Psoas muscle (tissue), 8 donors: ENCODE results near the gene TNFAIP2. TPM values are rescaled to one million over a fixed set of nuclear protein-coding genes. Genes with fewer than 3 reads are reported as not detected.

Source experiments
- ATAC-seq, 4 donors: fragments of 200-7000 bp; cut with Tn5 transposase; one replicate each; pipeline ENCODE4 v1.9.1; 2020; ENCODE audit warnings: moderate library complexity in 3 of 4, mild to moderate bottlenecking in 2 of 4
- DNase-seq, 2 donors: peaks; one replicate each; pipeline ENCODE4 v3.0.0-alpha.2; 2020
- H3K27ac ChIP-seq: fragments of 200-600 bp; one replicate; pipeline ENCODE4 v1.8.0; 2022
- H3K27me3 ChIP-seq, 3 donors: fragments of 200-600 bp in 1 of 3; one replicate each; pipeline versions ENCODE4 v1.6.1 to v1.8.0; 2013 to 2022; ENCODE audit warnings: low read length in 2 of 3, mild to moderate bottlenecking in 2 of 3, moderate library complexity in 1 of 3; ENCODE audit not compliant: insufficient read depth in 3 of 3
- H3K36me3 ChIP-seq, 2 donors: fragments of 200-600 bp in 1 of 2; one replicate each; pipeline versions ENCODE4 v1.6.1 to v1.8.0; 2013 to 2022; ENCODE audit warnings: low read depth in 1 of 2, mild to moderate bottlenecking in 1 of 2, moderate library complexity in 1 of 2; ENCODE audit not compliant: insufficient read depth in 1 of 2
- H3K4me1 ChIP-seq: fragments of 200-600 bp; one replicate; pipeline ENCODE4 v1.8.0; 2022
- H3K4me3 ChIP-seq: fragments of 200-600 bp; one replicate; pipeline ENCODE4 v1.8.0; 2022; ENCODE audit warnings: mild to moderate bottlenecking
- H3K9me3 ChIP-seq: fragments of 200-600 bp; one replicate; pipeline ENCODE4 v1.8.0; 2022
- whole genome bisulfite sequencing, 3 donors: extraction: QIAGEN DNeasy Blood & Tissue Kit; methylation state at CpG; one replicate each; pipeline versions ENCODE4 v1.1.6 to v1.1.7; 2013; 5-methylcytosine and 5-hydroxymethylcytosine counted together
- intact Hi-C, 2 donors: fragments of 100-400 bp; cut with DNase I; formaldehyde crosslinking; loops; one replicate each; pipeline versions ENCODE4 v1.11.0 to v1.14.2; 2022
- polyA plus RNA-seq, 3 donors: library from polyadenylated mRNA; stranded (reverse); fragments of 200-250 nt; gene quantifications; one replicate each; pipeline ENCODE4 v1.2.3, GENCODE V29; 2013
- total RNA-seq, 4 donors: library from RNA; stranded (reverse); fragmentation: NEBNext Ultra II Directional in 2 of 4; extraction: Animal tissue kit (Norgen Biotek cat#: 25700) in 2 of 4; gene quantifications; one replicate each; pipeline versions ENCODE4 v1.2.1 to v1.2.4, GENCODE V29; 2021 to 2023
- TF ChIP-seq, protein P1 (sequence below): fragments of 200-600 bp; IDR thresholded peaks from one replicate; pipeline ENCODE4 v1.8.0; 2022; ENCODE audit warnings: antibody characterized with exemption
- donor health status: healthy with polysubstance abuse.
- donor health status: DM: no; HTN: no; CAD: no; lungs with moderate emphysema.
- donor health status: Bipolar disorder and iron deficiency.
- donor health status: healthy.
- donor health status: DM: yes; HTN: yes; CAD: no.
- donor health status: DM: no; HTN: no; CAD: no.
- donor health status: DM: no; HTN: no; CAD: no.
- donor health status: DM: yes; HTN: yes; CAD: no.

Gene TNFAIP2
- total and polyA plus RNA-seq, 7 donors = 25.7 to 146 (median 39.9) TPM

DNA sequence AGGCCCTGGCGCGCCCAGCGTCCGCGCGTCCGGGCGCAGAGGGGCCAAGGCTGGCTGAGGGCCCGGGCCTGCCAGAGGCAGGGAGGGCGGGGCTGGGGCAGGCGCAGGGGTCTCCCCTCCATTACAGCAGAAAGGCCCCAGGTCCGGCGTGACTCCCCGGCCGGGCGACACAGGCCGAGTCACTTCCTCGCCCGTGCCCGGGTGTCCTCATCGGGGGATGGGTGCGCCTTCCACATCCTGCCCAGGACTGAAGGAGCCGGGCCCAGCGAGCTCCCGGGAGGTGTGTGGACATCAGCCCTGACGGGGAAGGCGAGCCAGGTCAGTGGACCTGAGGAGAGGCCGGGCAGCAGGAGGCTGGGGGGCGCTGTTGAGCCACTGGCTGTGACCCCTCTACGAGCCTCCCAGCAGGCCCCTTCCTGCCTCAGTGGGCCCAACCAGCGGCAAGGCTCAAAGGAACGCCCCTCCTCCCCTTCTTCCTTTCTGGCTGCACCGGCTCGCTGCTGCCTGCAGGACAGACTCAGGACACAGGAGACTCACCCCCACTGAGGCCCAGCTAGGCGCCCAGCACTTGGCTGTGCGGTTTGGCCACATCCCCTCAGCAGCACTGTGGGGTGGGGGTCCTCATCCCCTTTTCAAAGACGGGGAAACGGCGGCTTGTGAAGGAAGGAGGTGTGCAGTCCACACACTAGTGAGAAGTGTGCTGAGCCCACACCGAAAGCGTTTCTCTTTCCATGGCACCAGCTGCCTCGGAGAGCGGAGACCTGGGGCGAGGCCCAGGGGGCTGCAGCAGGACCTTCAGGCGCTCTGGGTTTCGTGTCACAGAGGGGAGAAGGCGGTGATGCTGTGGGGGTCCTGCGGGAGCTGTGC is 606 bp downstream of the TNFAIP2 start:
- ATAC-seq = peak; percentile 34 to 57 (median 50)
- peak; percentile 72 to 85 for DNase-seq
- Histone ChIP-seq H3K4me3 (peak overlapping the region; percentile 79), H3K9me3 (no peaks in the 10 kb centered on the region), H3K27ac (peak overlapping the region; percentile 91), H3K36me3 (peaks cover 0 to 7% of the 10 kb centered on the region in 2 donors), H3K27me3 (no peaks in the 10 kb centered on the region), H3K4me1 (peaks cover 55% of the 10 kb centered on the region)
- intact Hi-C loops = no loop called here
- 15 to 33% (median 15%) methylated on average over 35 to 48 of the region's 48 CpGs for WGBS, 3 donors
- TF ChIP-seq, protein P1, sequence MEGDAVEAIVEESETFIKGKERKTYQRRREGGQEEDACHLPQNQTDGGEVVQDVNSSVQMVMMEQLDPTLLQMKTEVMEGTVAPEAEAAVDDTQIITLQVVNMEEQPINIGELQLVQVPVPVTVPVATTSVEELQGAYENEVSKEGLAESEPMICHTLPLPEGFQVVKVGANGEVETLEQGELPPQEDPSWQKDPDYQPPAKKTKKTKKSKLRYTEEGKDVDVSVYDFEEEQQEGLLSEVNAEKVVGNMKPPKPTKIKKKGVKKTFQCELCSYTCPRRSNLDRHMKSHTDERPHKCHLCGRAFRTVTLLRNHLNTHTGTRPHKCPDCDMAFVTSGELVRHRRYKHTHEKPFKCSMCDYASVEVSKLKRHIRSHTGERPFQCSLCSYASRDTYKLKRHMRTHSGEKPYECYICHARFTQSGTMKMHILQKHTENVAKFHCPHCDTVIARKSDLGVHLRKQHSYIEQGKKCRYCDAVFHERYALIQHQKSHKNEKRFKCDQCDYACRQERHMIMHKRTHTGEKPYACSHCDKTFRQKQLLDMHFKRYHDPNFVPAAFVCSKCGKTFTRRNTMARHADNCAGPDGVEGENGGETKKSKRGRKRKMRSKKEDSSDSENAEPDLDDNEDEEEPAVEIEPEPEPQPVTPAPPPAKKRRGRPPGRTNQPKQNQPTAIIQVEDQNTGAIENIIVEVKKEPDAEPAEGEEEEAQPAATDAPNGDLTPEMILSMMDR = peak; percentile 43

- H3K4me1 ChIP-seq = peaks cover 53% of the 10 kb centered on the region
- H3K27ac ChIP-seq = no peak overlapping the region
- H3K4me3 ChIP-seq = peak overlapping the region; percentile 79
- H3K27me3 ChIP-seq = no peaks in the 10 kb centered on the region
- H3K36me3 ChIP-seq = peaks cover 0 to 7% of the 10 kb centered on the region in 2 donors
- DNase-seq (peak; percentile 15 to 49), ATAC-seq (no peak)
- no peaks in the 10 kb centered on the region for H3K9me3 ChIP-seq
- TF ChIP-seq, protein P1 = no peak
- intact Hi-C loops = no loop called here
- 73 to 82% (median 81%) methylated on average over 4 to 5 of the region's 5 CpGs for WGBS, 3 donors
These were observed 1.3 kb downstream of the TNFAIP2 start for GRCh38 chr14:103124501-103125001.

GRCh38 chr14:103125098-103126070 is 2.1 kb downstream of the TNFAIP2 start:
- H3K36me3 ChIP-seq = peaks cover 0 to 15% of the 10 kb centered on the region in 2 donors
- TF ChIP-seq, protein P1 = no peak
- peak overlapping the region; percentile 79 for H3K4me3 ChIP-seq
- peak; percentile 21 to 49 for DNase-seq
- H3K9me3 ChIP-seq = no peaks in the 10 kb centered on the region
- peak overlapping the region; percentile 14 for H3K27ac ChIP-seq
- no peak for ATAC-seq
- H3K4me1 ChIP-seq = peaks cover 53% of the 10 kb centered on the region
- no peaks in the 10 kb centered on the region for H3K27me3 ChIP-seq
- intact Hi-C loops = no loop called here
- 71 to 85% (median 76%) methylated on average over 13 of the region's 13 CpGs for WGBS, 3 donors

DNA sequence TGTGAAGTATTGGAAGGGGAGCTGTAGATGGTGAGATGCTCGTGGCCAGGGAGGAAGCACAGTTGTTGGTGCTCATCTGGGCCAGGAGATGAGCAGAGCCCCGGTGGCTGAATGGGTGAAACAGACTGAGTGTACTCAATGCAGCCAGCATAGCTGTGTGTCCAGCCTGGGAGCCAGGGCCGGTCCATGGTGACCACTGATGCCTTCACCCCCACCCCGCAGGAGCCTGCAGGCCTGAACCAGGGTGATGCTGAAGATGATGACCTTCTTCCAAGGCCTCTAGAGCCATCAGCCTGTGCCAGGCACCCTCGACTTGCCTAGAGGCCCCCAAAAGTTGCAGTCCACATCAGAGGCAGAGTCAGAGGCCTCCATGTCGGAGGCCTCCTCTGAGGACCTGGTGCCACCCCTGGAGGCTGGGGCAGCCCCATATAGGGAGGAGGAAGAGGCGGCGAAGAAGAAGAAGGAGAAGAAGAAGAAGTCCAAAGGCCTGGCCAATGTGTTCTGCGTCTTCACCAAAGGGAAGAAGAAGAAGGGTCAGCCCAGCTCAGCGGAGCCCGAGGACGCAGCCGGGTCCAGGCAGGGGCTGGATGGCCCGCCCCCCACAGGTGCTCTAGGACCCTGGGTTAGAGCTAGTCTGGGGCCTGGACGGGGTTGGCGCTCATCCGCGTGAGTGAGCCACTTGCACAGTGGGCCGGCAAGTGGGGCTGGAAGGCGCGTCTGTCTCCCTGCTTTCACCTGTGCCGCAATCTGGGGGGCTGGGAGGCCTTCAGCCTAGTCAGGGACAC is 3.0 kb downstream of the TNFAIP2 start:
- DNase-seq (peak; percentile 17 to 46), ATAC-seq (no peak)
- Histone ChIP-seq H3K27me3 (no peaks in the 10 kb centered on the region), H3K4me1 (peaks cover 49% of the 10 kb centered on the region), H3K4me3 (peak overlapping the region; percentile 79), H3K27ac (peak overlapping the region; percentile 63), H3K36me3 (peaks cover 0 to 24% of the 10 kb centered on the region in 2 donors), H3K9me3 (no peaks in the 10 kb centered on the region)
- intact Hi-C loops = no loop called here
- WGBS, 3 donors = 59 to 78% (median 60%) methylated on average over 20 to 22 of the region's 22 CpGs
- TF ChIP-seq, protein P1 = no peak
